AG08395 (cell line): ENCODE data around the gene TPPP2.
"Not testable (repeated sequence)": the region's sequence is repeated elsewhere in the genome, so short reads cannot be mapped to it uniquely, and the experiment has no call there.

ENCODE experiments used
- DNase-seq: peaks from one replicate; pipeline ENCODE4 v3.0.0; 2012; ENCODE audit warnings: mixed read lengths, low spot score

TPPP2 gene

GRCh38 chr14:21029917-21030316 is at the start of gene TPPP2:
TSS of gene TPPP2 (plus strand) at chr14:21030217. CDS start at chr14:21030582, 365 bp downstream.
- DNase-seq, result no peak

DNA sequence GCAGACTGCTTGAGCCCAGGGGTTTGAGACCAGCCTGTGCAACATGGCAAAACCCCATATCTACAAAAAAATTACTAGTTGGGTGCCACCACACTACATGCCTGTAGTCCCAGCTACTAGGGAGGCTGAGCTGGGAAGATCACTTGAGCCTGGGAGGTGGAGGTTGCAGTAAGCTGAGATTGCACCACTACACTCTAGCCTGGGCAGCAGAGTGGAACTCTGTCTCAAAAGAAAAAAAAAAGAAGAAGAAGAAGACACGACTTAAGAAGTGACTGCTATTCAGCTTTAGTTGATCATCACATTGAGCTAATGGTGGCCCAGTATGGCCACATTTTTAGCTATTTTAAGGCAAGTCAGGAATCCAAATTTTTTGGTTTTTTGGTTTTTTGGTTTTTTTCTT is 49.1 kb upstream of the TPPP2 start:
- no peak for DNase-seq

DNA sequence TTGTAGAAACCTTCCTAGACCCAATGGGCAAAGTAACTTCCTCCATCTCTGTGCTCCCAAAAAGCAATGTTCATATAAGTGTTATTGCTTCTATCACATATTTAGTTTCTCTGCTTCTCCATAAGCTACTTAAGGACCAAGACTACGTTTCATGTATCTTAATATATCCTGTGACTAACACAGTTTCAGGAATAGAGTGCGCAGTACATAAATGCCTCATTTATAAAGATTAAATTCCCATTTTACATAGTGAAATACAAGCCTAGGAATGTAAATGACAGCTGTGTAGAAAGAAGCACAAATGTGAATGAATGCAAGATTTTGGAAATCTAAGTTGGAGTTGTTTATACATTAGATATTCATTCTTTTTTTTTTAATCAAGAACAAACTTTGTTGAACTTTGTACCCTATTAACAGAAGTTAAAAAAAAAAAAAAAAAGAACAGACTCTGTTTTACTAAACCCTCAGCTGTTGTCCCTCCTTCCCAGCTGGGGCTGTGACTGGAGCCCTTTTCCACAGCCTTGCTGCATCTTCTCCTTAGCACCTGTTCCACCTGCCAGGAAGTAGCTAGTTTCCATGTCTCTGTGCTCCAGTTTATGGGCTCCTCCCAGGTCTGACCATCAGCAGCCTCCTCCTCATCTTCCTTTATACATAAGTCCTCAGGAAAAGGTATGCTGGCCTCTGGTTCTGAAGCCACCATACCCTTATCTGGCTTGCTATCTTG is 47.2 kb upstream of the TPPP2 start:
- no peak for DNase-seq

GRCh38 chr14:20985650-20986049 is 44.4 kb upstream of the TPPP2 start:
- DNase-seq, result not testable (repeated sequence)

DNA sequence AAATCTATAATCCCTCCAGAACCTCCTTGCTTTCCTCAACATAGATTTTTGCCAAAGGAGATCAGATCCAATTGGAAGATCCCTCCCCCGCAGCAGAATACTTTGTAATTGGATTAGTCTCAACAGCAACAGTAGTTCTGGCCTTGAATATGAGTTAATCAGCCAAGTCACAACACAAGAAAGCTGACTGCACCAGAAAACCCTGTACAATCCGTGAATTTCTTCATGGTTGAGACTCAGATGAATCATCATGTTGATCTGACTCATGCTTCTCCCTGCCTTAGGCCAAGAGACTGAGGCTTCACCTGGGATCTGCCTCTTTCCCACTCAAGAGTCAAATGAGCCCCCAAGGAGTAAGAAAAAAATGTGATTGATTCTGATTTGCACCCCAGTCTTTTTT is 43.2 kb upstream of the TPPP2 start:
- DNase-seq, result peak; percentile 92

DNA sequence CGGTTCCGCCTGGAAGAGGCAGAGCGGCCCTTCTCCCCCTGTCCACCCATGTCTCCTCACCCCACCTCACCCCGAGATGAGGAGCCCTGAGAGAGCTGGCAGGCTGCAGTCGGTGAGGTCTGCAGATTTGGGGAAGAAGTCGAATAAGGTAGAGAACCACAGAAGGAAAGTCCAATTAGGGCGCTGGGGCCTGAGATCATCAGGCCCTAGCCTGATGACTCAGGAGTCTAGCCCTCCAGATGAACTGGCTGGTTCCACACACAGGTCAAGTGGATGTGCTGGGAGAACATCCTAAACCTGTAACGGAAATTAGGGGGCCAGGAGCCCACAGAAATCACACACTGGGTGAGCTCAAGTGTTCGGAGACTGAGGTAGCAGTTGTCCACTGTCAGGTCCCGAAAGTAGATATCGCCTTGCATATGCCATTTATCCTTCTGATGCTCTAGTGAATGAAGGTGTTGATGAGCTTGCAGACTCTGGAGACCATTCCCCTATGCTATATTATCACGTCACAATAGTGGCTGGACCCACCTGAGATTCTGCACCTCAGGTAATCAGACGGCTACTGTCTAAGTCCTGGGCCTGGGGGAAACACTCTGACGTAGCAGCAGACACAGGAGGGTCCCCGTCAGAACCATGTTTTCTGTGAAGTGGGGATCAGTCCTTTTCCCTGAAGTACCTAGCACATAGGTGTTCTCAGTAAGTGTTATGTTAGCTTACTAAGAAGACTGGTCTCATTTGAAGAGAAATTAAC is 41.1 kb upstream of the TPPP2 start:
- no peak for DNase-seq

- no peak for DNase-seq
Measured at GRCh38 chr14:20989471-20989786, 40.6 kb upstream of the TPPP2 start.

DNA sequence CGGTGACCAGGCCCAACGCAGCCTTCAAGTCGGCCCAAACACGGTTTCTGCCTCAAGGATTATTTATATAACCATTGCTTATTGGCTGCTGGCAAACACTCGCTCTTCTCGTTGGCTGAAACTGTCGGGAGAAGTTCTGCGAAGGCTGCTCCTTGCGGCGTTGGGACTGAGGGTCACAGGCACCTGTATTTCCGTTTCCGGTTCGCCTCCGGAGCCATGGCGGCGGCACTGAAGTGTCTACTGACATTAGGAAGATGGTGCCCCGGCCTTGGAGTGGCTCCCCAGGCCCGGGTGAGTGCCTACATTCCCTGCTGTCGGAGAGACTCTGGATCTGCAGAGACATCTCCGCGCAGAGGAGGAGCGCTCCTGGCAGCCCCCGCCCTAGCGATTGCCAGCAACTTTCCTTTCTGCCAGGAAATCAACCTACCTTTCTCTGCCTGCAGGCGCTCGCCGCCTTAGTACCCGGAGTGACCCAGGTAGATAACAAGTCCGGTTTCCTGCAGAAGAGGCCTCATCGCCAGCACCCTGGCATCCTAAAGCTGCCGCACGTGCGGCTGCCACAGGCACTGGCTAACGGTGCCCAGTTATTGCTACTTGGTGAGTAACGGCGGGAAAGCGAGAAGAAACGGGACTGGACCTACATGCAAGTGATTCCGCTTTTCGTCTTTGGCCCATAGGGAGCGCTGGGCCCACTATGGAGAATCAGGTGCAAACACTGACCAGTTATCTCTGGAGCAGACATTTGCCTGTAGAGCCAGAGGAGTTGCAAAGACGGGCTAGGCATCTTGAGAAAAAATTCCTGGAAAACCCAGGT is 40.0 kb upstream of the TPPP2 start, which contains the start of gene METTL17:
Gene METTL17, plus strand, starts transcription at position 194 of the 814 bp plus-strand sequence. Its CDS starts 23 bp downstream, at position 217.
- peak; percentile 95 for DNase-seq

DNA sequence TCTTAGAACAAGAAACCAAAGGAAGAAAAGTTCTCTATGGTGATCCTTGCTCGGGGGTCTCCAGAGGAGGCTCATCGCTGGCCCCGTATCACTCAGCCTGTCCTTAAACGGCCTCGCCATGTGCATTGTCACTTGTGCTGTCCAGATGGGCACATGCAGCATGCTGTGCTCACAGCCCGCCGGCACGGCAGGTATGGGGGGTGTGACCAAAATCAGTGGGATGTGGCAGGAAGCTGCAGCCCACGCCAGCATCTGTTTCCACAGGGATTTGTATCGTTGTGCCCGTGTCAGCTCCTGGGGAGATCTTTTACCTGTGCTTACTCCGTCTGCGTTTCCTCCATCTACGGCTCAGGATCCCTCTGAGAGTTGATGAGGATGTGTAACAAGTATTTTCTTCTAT is 33.5 kb upstream of the TPPP2 start:
- no peak for DNase-seq

- DNase-seq, result no peak
Measured at GRCh38 chr14:20997115-20997514, 32.9 kb upstream of the TPPP2 start.

- no peak for DNase-seq
Measured at GRCh38 chr14:20997564-20997963, 32.5 kb upstream of the TPPP2 start.

DNA sequence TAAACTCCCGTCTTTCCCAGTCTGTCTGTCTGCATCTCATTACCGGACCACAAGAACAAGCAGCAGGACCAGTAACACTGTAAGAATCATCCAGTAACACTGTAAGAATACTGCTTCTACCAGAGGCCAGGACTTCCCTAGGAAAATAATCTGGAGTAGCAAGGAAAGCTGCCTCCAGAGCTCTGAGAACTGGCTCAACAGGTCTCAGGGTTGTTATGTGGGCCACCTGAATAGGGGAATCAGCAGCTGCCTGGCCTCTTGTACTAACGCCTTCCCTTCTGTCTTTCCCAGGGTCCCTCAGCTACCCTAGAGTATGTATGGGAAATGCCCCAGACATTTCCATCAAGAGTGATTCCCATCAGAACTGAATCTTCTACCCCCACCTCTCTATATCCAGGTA is 31.9 kb upstream of the TPPP2 start:
- DNase-seq, result no peak

DNA sequence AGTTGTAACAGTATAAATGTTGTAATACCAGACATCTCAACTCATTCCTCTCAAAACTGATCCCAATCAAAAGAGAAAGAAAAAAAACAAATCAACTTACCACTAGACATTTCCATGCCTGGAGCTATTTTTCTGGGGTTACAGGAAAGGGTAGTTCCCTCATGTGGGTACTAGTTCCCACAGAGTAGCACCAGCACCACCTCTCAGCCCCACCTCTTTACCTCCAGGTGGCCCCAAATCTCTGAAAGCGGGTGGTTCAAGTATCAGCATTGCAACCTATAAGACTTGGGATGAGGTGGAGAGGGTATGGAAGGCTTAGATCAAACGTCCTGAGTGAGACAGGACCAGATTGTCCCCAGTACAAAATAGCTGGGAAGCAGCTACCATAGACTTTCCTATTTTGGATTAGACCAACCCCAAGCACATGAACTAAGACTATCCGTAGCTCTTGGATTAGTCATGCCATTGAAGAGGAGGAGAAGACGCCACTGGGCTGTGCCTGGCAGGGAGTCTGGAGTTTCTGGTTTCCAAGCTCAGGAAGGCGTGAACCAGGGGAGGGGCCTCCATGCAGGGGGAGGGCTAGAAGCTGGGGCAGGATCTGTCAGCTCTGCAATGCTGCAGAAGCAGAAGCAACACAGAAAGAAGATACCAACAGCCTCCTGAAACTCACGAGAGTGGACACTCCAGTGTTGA is 31.2 kb upstream of the TPPP2 start, which contains the start of gene SLC39A2:
Gene SLC39A2, plus strand, starts transcription at position 620 of the 693 bp plus-strand sequence. CDS start 154 bp downstream, outside the sequence.
- DNase-seq, result peak; percentile 86

GRCh38 chr14:20999591-20999990 is 30.4 kb upstream of the TPPP2 start:
- no peak for DNase-seq

GRCh38 chr14:21001218-21001617 is 28.8 kb upstream of the TPPP2 start:
- DNase-seq, result no peak

DNA sequence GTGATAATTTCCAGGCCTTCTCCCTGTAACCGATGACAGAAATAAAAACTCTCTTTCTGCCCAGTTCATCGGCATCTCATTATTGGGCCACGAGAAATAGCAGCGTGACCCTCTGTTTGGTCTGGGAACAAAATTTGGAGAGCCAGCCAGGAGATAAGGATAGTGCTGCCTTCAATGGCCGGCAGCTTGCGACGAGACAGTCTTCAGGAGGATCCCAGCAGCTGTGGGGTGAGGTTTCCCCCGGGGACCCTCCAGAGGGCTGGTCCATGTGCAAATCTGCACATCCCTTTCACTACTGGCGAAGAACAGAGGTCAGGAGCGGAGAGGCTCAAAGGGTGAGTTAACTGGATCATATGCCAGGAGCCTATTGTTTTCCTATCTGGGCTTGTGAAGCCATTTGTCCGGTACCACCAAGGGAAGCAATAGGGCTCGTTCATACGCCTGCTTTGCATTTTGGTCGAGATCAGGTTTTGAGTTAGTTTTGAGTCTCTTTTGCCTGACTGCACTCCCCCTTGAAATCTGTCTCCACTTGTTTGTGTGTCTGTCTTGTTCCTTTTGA is 26.1 kb upstream of the TPPP2 start:
- no peak for DNase-seq

DNA sequence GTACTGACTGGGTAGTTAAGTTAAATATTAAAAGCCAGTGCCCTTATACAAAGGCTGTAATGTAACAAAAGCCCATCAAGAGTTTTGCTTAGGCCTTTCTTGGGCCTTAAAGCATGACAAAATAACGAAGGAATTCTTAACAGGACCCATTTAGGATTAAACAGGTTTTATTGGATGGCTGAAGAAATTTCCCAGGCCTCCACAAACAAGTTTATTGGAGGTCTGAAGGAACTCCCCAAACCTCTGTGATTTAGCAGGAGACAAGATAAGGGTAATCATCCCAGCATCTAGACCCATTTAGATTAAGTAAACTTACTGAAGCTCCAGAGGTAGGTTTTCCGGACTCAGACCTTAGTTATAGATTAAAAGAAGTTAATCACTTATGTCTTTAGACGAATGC is 20.3 kb upstream of the TPPP2 start:
- not testable (repeated sequence) for DNase-seq

DNA sequence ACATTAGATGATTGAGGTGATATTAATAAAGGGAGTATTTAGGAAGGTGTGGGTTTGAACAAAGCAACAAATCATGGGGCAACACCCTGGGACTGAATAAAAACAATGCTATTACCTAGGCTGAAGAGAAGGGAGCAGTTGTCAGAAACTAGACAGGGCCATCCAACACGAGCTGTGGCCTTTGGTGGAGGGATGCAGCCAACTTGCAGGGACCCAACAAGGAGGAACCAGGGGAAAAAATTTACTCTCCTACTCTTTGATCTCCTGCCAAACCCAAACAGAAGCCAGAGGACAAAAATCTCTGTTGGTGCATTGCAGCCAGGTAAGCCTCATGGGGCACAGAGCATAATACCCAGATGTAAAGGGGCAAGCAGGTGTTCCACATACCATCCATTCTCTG is 18.9 kb upstream of the TPPP2 start:
- DNase-seq, result no peak

DNA sequence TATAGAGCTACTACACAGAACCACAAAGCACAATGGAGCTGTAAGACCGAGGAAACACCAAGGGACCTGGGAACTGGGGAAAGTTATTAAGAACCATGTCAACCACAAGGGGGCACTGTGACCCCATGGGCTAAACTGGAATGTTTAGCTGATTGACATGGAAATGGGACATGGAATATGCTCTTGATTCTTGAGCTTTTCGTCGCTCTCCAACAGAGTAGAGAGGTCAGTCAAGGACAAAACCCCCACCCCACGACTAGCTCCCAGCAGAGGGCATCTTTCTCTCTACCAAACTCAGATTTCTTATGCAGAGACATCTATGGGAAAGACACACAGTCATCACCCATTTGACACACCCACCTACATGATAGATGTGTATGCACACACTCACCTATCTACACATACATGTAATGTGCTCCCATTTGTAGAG is 15.2 kb upstream of the TPPP2 start:
- peak; percentile 86 for DNase-seq

- no peak for DNase-seq
Measured at GRCh38 chr14:21015312-21015711, 14.7 kb upstream of the TPPP2 start.

DNA sequence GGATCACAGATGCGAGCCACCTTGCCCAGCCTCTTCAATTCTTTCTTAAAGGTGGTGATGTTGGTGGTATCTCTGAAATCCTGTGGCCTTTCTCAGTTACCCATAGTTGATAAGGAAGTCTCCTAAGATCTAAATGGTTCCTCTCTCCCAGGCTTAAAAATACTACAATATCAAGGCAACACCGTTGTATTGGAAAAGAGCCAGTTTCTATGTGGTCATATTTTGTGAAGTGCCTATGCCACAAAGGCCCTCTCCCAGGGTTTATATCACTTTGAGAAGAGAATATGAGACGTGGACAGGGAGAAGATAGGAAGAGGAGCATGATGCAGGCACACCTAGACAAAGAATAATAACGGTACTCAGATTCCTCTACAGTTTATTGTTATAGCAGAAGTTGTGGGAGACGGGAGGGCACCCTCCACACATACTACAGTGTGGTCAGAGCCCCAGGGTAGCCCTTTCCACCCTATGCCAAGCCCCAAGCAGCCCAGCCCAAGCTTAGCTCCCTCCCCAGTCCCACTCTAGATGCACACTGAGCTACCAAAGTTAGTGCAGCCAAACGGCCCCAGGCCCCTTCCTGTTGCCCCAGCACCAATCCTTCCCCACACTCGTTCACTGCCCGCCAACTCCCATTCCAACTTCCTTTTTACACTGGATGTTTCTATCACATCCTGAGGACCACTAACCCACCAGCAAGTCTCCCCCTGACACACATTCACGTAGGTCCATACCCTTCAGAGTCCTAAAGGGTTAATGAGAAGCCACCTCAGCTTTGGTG is 13.4 kb upstream of the TPPP2 start:
- no peak for DNase-seq
